G401.6 (cell line): ENCODE measurements around the gene CTNNBL1.

Source experiments
- FAIRE-seq: peaks from 2 replicates; lab custom pipeline; 2012; peaks lifted over from hg19 to GRCh38; lab: Jason Lieb, UNC

Gene CTNNBL1

DNA sequence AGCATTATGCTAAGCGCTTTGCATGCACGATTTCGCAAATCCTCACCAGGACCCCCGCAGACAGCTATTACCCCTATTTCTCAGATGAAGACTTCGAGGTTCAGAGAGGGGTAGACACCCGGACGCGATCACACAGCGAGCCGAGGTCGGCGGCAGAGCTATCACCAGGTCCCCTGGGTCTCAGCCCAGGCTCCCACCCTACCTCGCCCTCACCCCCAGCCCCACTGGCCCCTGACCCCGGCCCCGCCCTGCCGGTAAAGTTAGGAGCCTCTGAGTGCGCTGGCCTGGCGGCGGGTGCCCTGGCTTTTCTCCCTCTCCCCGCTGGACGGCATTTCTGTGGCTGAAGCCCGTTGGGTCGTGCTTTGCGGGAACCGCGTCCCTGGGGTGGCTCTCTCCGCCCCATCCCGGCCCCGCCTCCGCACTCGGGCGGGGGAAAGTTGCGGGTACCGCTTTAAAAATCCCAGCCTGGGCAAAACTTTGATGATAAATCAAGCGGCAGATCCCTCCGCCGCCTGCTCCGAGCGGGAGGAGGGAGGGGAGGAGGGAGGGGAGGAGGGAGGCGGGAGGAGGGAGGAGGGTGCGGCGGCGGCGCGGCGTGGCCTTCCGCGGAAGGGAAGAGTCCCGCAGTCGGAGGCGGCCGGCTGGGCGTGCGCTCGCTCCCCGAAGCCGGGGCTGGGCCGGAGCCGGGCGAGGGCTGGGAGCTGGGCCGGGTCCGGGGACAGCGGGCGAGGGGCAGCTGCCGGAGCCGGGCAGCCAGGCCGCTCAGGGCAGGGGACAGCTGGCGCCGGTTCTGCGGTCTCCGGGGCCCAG is 208.9 kb downstream of the CTNNBL1 start, which contains the start of gene VSTM2L:
VSTM2L (plus strand) TSS at position 624 of the 810 bp plus-strand sequence. CDS start 224 bp downstream, outside the sequence.
- no peak for FAIRE-seq

DNA sequence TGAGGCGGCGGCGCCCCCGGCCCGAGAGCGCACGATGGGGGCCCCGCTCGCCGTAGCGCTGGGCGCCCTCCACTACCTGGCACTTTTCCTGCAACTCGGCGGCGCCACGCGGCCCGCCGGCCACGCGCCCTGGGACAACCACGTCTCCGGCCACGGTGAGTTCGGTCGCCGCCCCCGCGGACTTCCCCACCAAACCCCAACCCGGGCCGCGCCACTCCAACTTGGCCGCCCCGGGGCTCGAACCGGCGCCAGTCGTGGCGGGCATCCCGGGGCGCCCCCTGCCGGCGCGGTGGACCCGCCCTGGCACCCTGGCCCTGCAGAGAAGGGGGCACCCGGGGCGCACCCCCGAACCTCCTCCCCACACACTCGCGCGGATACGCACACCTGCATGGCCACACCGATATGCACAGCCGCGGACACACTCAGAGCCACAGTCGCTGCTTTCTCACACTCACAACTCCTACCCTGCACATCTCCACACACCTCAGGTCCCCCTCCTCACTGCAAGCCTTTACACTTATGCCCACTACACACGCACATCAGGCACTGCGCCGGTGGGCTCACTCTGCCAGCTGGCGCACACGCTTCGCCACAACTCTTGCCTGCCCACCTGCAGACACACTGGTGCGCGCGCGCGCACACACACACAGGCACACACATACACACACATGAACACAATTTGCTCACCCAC is 209.6 kb downstream of the CTNNBL1 start:
- FAIRE-seq = no peak

DNA sequence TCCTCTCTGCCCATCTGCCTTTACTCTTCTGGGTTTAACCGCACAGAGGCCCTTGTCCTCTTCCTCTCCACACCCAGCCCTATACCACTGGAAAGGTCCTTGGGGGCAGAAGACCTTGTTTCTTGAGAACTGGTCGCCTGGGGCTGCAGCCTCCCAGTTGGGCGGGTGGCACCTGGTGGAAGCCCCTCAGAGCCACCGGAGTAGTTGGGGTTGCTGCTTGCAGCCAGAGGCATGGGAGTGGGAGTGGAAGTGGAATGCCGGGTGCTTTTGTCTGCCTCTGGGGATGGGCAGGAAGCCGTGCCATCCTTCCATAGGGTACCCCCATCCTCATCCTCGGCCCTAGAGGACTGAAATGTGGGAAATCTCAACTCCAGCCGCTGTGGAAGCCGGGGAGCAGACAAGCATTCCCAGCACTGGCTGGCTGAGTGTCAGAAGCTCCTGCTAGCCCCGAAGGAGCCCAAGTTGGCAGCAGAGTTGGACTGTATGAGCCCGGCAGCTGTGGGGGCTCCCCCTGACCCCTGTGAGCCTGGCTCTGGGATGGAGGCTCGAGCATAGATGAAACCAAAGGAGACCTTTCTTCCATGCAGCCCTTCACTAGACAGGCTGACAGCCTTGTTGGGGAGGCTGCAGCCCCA is 210.3 kb downstream of the CTNNBL1 start:
- no peak for FAIRE-seq

DNA sequence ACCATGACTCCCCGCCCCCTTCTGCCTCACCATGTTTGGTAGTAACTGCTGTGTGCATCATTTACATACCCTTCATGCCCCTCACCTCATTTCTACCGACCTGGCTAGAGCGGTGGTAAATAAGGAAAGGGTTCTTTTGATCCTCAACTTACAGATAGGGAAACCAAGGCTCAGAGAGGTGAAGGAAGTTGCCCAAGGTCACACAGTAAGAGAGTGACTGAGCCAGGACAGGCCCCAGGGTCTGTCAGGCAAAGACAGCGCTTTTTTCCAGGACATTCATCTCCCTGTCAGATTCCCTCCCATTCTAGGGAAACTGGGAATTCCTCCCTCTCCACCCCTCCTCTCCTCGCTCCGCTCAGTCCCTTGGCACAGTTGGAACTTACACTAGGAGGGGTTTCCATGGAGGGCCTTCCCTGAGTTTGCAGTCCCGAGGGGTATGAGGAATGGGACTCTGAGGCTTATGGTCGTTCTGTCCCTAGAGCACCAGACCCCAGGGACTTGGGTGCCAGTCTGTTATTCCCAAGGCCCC is 211.1 kb downstream of the CTNNBL1 start:
- no peak for FAIRE-seq

DNA sequence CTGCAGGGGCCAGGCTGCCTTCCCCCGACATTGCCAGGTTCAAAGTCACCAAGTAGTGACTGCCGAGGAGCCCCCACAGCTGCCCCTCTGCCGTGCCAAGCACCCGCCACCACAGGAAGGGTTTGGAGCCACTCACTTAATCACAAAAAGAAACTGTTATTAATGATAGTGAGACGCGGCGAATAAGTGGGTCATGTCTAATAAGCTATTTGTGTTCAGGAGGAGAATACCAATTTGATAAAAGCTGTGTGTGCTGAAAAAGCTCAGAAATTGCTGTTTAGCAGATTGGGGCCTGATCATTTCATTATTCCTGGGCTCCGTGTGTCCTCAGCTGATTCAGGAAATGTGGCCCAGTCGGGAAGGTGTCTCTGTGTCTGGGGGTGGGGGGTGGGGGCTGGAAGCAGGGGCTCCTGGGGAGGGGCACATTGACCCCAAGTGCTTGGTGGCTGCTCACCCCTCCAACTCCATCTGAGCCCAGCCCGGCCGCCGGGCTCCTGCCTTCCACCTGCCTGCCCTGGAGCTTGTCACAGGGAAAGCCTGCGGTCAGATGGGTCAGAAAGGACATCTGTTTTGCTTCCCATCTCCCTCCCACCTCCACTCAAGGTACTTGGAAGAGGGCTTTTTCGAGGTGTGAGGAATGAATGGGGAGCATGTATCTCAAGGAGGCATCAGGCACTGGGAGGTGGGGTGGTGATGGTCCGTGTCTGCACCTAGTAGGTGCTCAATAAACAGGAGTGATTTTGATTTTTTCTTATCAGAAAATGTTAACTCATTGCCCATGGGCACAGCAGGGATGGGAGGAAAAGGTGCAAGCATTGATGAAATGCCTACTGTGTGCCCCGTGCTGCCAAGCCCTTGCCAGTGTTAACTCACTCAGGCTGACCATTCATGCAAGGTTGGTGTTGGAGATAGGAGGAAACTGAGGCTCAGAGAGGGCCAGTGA is 212.1 kb downstream of the CTNNBL1 start:
- no peak for FAIRE-seq

DNA sequence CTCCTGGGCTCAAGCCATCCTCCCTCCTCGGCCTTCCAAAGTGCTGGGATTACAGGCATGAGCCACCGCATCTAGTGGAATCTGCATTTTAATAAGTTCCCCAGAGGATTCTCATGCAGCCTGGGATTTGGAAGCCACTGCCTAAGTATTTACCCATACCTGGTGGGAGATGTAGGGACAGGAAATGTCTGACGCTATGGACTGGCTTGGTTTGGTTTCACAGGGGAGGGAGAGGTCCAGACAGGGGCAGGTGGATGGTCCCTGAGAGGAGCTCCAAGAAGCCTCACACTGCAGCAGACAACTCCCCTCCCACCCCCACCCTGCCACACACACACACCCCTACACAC is 213.5 kb downstream of the CTNNBL1 start:
- FAIRE-seq = no peak

DNA sequence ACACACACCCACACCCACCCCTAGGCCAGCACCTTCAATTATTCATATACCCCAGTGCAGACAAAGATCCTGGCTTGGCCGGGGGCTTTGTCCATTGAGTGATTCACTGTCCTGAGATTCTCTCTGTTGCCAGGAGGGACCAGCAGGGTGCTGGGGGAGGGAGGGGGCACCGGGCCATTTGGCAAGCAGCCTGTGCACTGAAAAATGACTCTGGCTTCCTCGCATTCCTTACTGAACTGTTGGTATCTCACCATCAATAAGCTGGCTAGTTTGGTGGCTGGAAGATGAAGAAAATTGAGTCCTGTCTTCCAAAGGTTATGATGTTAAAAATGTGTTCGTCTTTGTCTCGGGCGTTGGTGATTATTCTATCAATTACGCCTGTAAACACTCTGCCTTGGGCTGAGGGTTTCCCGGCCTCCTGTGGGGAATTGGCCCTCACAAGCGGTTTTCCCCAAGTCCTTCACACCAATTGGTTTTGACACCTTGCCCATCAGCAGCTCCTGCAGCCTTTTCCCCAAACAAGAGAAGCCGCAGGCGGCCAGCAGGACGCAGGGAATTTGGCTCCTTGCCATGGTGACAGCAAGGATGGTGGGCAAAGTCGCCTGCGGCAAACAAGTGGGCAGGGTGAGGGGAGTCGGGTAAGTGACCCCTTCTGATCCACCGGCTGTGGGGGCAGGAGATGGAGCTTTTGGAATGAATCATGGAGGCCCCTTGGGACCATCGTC is 214.0 kb downstream of the CTNNBL1 start:
- FAIRE-seq = no peak

DNA sequence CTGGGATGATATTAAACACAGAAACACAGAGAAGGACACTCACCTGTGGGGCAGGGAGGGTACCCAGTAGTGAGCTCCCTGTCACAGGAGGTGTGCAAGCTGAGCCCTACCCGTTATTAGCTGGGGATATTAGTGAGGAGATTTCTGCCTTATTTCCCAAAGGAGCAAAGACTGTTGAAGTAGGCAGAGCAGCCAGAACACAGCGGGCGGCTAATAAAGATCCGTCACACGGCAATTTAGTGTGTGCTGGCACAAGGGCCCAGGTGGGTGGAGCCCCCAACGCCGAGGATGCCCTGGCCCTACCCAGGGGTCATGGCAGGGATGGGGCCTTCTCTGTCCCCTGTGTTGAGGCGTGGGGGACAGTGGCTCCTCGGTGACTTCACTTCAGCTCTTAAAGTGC is 217.4 kb downstream of the CTNNBL1 start:
- FAIRE-seq = no peak

DNA sequence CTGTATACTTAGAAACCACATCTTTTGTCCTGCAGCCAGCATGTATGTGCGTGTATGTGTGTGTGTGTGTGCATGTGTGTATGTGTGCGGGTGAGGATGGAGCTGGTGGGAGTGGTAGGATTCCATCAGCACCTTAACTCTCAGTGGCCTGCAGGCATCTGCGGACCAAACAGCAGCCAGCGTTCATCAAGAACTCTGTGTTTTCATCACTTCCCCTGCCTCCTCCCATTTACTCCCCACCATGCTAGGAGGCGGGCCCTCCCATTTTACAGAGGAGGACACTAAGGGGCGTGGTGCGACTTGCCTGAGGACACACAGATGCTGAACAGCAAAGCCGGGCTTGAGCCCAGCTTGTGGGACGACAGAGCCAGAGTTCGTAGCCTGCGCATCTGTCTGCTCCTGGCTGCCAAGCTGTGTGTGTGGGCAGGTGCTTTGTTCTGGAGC is 218.0 kb downstream of the CTNNBL1 start:
- FAIRE-seq = peak; percentile 95

DNA sequence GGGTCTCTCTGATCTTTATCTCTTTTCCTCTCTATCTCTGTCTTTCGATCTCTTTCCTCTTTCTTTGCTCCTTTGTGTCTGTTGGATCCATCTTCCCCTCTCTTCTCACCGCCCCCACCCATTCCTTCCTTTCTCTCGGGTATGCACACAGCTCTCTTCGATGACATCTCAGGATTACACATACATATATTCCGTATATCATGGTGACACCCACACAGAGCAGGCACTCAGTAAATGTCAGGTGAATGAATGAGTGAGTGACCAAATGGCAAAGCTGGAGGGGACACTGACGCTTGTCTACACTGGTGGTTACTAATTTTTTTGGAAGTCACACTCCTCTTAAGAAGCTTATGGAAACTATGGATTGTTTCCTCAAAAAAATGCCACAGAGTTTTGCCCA is 219.0 kb downstream of the CTNNBL1 start:
- FAIRE-seq = no peak

DNA sequence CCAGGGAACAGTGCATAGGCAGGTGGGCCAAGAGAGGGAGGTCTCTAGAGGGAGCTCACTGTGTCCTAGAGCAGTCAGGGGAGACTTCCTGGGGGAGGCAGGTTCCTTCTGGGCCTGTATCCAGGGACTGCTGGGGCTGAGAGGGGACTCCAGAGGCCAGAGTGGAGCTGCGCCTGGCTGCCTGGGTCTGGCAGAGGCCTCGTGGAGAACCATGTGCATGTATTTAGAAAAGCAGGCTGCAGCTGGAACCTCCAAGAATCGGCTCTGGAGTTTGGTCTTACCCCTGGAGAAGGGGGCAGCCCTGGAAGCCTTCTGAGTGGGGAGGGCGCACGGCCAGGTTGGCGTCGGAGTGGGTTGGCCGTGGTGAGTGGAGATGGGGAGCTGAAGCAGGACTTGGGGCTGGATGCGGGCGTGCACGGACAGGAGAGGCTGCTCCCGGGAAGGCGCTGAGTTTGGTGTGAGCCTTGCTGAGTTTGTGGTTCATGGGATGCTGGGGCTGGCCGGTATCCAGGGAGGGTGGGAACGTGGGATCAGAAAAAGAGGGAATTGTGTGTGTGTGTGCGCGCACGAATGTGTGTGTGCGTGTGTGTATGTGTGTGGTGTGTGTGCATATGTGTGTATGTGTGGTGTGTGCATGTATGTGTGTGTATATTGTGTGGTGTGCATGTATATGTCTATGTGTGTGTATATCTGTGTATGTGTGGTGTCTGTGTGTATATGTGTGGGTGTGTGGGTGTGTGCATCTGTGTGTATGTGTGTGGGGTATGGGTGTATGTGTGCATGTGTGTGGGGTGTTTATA is 219.9 kb downstream of the CTNNBL1 start:
- FAIRE-seq = no peak

DNA sequence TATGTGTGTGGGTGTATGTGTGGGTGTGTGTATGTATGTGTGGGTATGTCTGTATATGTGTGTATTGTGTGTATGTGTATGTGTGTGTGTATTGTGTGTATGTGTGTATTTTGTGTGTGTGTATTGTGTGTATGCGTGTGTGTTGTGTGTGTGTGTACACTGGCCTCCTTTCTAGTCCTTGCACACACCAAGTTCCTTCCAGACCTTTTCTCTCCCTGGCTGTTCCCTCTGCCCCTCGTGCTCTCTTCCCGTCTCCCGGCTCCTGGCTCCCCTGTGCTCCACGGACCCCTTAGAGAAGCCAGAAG is 220.5 kb downstream of the CTNNBL1 start:
- FAIRE-seq = no peak

DNA sequence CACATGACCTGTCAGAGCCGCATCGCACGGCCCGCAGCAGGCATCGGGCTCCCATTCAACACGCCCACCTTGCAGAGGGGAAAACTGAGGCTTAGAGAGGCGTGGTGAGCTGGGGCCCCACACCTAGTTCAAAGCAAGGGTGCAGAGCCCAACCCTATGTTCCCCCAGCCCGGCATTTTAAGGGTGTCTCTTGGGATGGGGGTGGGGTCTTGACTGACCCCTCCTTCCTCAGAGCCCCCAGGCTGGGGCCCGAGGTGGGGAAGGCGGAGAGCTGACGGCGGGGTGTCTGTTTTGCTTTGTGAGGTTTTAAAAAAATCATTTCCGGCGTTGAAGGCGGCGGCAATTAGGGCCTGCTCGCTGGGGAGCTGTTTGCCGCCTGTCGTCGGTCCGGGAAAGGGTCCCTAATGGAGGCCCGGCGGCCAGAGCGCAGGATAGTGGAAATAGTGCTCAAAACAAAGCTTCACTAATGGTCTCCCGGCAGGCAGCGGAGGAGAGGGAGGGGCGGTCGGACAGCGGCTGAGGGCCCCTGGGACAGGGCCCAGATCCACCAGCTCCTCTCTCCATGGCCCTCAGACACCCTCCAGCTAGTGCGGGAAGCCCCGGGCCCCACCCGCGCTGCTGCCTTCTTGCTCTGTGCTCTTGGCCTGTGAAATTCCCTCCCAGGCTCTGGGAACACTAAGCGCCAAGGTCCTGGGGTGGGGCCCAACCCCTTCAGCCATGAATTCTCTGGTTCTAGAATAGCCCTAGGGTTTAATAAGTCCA is 221.0 kb downstream of the CTNNBL1 start:
- FAIRE-seq = peak; percentile 55

DNA sequence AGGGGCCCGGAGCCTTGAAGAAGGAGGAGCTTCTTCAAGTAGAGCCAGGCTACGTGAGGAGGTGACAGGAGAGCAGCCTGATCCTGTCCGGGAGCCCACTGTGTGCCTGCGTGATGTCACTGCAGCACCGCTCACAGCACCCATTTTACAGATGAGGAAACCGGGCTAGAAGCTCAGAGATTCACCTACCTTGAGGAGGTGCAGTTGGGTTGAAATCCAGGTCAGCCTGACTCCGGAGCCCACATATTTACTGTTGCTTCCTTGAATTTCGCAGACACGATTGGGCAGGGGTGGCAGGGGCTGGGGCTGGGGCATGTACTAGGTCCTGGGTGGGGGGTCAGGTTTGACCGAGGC is 221.6 kb downstream of the CTNNBL1 start:
- no peak for FAIRE-seq

DNA sequence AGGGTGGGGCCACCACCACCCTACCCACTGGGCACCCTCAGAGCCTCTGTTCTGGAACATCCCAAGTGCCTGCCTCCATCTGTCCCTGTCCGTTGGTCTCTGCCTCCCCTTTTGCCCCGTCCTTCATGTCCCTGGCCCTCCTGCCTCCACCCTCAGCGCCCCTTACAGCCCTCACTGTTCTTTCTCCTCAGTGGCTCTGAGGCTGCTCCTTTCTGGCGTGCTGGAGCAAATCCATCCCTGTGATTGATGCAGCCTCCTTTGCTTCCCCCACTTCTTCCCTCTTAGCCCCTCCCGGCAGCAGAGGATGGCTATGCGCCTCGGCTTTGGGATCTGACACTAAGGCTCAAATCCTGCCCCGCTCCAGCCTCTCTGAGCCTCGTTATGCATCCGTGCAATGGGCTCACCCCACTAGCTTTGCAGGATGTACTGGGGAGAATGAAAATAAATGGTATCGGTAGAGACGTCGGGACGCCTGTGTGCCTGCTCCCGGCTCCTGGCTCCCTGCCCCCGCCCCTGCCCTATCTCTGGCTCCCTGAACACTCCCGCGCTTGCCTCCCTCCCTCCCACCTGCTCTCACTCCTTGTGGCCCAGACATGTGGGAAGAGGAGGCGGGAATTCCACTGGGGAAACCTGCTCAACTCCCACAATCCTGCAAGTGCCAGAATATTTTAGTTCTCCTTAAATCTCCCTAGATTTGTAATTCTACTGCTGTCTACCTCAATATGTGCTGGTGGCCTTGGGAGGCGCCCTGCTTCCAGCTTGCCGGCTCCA is 222.2 kb downstream of the CTNNBL1 start:
- no peak for FAIRE-seq

DNA sequence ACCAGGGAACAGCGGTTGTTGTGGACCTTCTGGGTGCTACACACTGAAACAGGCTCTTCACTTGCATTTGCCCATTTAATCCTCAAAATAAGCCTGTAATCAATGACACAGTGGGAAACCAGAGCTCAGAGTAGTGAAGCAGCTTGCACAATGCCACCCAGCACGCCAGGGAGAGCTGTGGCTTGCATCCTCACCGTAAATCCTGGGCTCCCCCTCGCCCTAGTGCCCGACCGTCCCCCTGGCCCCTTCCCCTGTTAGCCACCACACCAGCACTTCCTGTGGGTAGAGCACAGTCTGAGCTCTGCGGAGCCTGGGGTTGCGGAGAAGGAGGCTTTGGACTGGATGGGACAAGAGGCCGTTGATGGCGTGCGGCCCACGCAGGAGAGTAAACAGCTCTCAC is 223.6 kb downstream of the CTNNBL1 start:
- no peak for FAIRE-seq

DNA sequence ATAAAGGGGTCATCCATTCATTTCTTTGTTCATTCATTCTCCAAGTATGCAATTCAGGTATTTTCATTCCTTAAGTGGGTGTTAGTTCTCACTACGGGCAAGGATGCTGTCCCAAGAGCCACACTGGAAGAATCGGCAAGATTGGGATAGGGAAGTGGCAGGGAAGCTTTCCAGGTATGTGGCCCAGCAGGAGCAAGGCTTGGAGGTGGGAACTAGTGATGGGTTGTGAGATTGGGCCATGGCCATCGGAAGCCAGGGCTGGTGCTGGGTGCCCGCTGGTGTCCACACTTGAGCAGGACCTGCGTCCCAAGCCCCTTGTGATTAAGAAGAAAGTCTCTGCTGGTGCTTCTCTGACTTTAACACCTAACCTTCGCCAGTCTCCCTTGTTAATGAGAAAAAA is 224.2 kb downstream of the CTNNBL1 start:
- FAIRE-seq = no peak

DNA sequence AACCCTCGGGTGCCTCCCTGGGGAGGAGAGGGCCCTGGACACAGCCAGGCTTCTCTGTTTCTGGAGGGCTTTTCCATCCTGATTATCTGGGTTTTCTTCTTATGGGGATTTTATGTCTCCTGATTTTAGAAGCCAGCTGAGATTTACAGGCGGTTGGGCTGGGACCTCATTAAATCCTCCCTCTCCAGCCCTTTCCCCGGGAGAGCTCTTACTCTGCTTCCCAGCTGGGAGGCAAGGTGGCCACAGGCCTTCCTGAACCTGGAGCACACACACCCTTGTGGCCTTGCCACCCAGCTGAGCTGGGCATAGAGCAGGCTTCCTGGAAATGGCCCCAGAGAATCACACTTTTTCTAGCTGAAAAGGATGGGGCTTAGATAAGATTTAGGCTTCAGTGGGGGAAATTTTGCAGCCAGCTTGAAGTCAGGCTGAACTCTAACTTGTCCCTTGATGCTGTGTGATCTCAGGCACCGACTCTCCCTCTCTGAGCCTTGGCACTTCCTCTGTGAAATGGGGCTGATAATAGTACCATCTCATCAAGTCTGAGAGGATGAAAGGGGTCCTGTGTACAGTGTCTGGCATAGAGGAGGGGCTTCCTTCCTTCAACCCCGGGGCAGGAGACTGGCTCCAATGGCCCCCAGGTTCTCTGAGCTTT is 225.7 kb downstream of the CTNNBL1 start:
- no peak for FAIRE-seq

DNA sequence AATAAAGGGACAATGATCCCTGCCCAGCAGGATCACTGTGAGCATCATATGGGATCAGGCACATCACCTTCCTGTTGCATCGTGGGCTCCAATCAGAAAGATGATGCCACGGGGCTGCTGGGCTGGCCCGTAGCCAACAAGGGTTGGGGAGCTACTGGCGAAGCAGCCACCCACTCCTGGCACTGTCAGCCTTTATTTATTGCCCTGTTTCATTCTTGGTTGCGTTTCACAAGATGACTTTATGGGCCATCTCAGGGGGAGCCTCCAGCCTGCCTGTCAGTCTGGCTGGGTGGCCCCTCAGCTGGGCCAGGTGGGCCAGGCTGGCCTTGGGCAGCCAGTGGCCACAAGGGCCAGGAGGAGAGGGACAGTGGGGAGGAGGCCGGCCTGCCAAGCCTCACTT is 226.4 kb downstream of the CTNNBL1 start:
- FAIRE-seq = no peak
